H1 (cell line): ENCODE results near the gene RAD51B. TPM values are rescaled to one million over a fixed set of nuclear protein-coding genes. Genes with fewer than 3 reads are reported as not detected.

Source experiments
- CTCF ChIA-PET: fragments of 300-600 bp; sonication (Branson Sonifier 250); formaldehyde crosslinking; loops from one replicate; lab custom pipeline; 2021; ENCODE audit not compliant: partially characterized antibody; lab: Charles Lee
- POLR2A ChIA-PET: fragments of 300-600 bp; sonication (Branson Sonifier 250); formaldehyde crosslinking; loops from one replicate; lab custom pipeline; 2021; ENCODE audit warnings: inconsistent platforms; ENCODE audit not compliant: partially characterized antibody; lab: Charles Lee
- DNase-seq, 2 experiments: peaks; one replicate each; pipeline versions ENCODE4 v3.0.0 to v3.0.0-alpha.2; 2010 to 2022; ENCODE audit warnings: low spot score in 2 of 2, low read depth in 1 of 2, mixed read lengths in 1 of 2
- FAIRE-seq: peaks from 2 replicates; lab custom pipeline; 2011; peaks lifted over from hg19 to GRCh38; lab: Jason Lieb, UNC
- H2AFZ ChIP-seq: 2 replicates; pipeline ENCODE4 v1.8.1; 2012; ENCODE audit warnings: low read length, inconsistent platforms
- H2AK5ac ChIP-seq: 2 replicates; pipeline ENCODE4 v1.6.1; 2013; ENCODE audit warnings: low read depth, low read length
- H2BK120ac ChIP-seq: replicated peaks from 2 replicates; pipeline ENCODE3; 2013; ENCODE audit warnings: low read depth, low read length, inconsistent platforms
- H2BK12ac ChIP-seq: 2 replicates; pipeline ENCODE4 v1.6.1; 2013; ENCODE audit warnings: low read depth, low read length
- H2BK15ac ChIP-seq: 2 replicates; pipeline ENCODE4 v1.6.1; 2013; ENCODE audit warnings: low read length
- H2BK20ac ChIP-seq: 2 replicates; pipeline ENCODE4 v1.6.1; 2013; ENCODE audit warnings: low read length
- H2BK5ac ChIP-seq: 2 replicates; pipeline ENCODE4 v1.6.1; 2013; ENCODE audit warnings: low read depth, low read length
- H3K14ac ChIP-seq: 2 replicates; pipeline ENCODE4 v1.6.1; 2013; ENCODE audit warnings: inconsistent platforms; ENCODE audit not compliant: insufficient read length
- H3K18ac ChIP-seq: 2 replicates; pipeline ENCODE4 v1.6.1; 2013; ENCODE audit warnings: low read length; ENCODE audit errors: extremely low read depth
- H3K23ac ChIP-seq: 2 replicates; pipeline ENCODE4 v1.6.1; 2013; ENCODE audit warnings: inconsistent platforms; ENCODE audit not compliant: insufficient read length
- H3K23me2 ChIP-seq: 2 replicates; pipeline ENCODE4 v1.6.1; 2013; ENCODE audit warnings: low read depth, low read length
- H3K27ac ChIP-seq: 2 replicates; pipeline ENCODE4 v1.6.1; 2011; ENCODE audit warnings: low read depth, low read length, inconsistent platforms
- H3K27me3 ChIP-seq, 4 experiments: replicated peaks in 1 of 4; 1 replicate in 1 of 4; 2 replicates in 3 of 4; pipeline versions ENCODE4 v1.6.1 to v1.8.1; 2011 to 2013; ENCODE audit warnings: low read length in 3 of 4, mild to moderate bottlenecking in 3 of 4, inconsistent platforms in 2 of 4, mixed read lengths in 2 of 4, moderate library complexity in 1 of 4; ENCODE audit not compliant: control insufficient read depth in 3 of 4, insufficient read depth in 3 of 4; ENCODE audit errors: extremely low read depth in 1 of 4
- H3K36me3 ChIP-seq, 4 experiments: 2 replicates each; pipeline versions ENCODE4 v1.6.1 to v1.8.1; 2011 to 2013; ENCODE audit warnings: mild to moderate bottlenecking in 4 of 4, low read length in 3 of 4, moderate library complexity in 2 of 4, control low read depth in 1 of 4, inconsistent platforms in 1 of 4; ENCODE audit not compliant: insufficient read depth in 4 of 4, control insufficient read depth in 2 of 4
- H3K4ac ChIP-seq: replicated peaks from 2 replicates; pipeline ENCODE3; 2013; ENCODE audit warnings: low read length, low read depth, mixed read lengths, inconsistent platforms; ENCODE audit not compliant: insufficient read length
- H3K4me1 ChIP-seq, 4 experiments: replicated peaks in 1 of 4; 1 replicate in 1 of 4; 2 replicates in 3 of 4; pipeline versions ENCODE4 v1.6.1 to v1.8.1; 2011 to 2013; ENCODE audit warnings: low read length in 3 of 4, inconsistent platforms in 2 of 4, mixed read lengths in 1 of 4; ENCODE audit not compliant: insufficient read depth in 4 of 4, control insufficient read depth in 3 of 4
- H3K4me2 ChIP-seq, 2 experiments: 2 replicates each; pipeline versions ENCODE4 v1.6.1 to v1.8.1; 2011 to 2013; ENCODE audit warnings: low read depth in 2 of 2, low read length in 2 of 2, control low read depth in 1 of 2, inconsistent platforms in 1 of 2, mild to moderate bottlenecking in 1 of 2; ENCODE audit not compliant: insufficient read depth in 1 of 2
- H3K4me3 ChIP-seq, 4 experiments: fragments of 200-600, 300-600 bp in 1 of 4; sonication (generic), shearing (Covaris generic), sonication (Bioruptor Twin) in 1 of 4; 2 replicates each; pipeline versions ENCODE4 v1.5.1 to v1.8.1; 2011 to 2016; ENCODE audit warnings: low read length in 4 of 4, low read depth in 3 of 4, control low read depth in 2 of 4, inconsistent platforms in 2 of 4, mild to moderate bottlenecking in 2 of 4, mixed read lengths in 1 of 4, moderate library complexity in 1 of 4; ENCODE audit not compliant: insufficient read depth in 2 of 4; ENCODE audit errors: extremely low read depth in 1 of 4
- H3K56ac ChIP-seq: replicated peaks from 2 replicates; pipeline ENCODE3; 2013; ENCODE audit warnings: low read depth, mild to moderate bottlenecking, mixed read lengths, low read length, inconsistent platforms; ENCODE audit not compliant: insufficient read length
- H3K79me1 ChIP-seq: 2 replicates; pipeline ENCODE4 v1.6.1; 2013; ENCODE audit warnings: low read depth, low read length, control low read depth
- H3K79me2 ChIP-seq, 2 experiments: 2 replicates each; pipeline versions ENCODE4 v1.6.1 to v1.8.1; 2012 to 2013; ENCODE audit warnings: low read length in 2 of 2, mild to moderate bottlenecking in 2 of 2, inconsistent platforms in 1 of 2; ENCODE audit not compliant: insufficient read depth in 2 of 2, control insufficient read depth in 1 of 2
- H3K9ac ChIP-seq, 4 experiments: replicated peaks in 1 of 4; 1 replicate in 1 of 4; 2 replicates in 3 of 4; pipeline versions ENCODE4 v1.6.1 to v1.8.1; 2011 to 2013; ENCODE audit warnings: low read depth in 3 of 4, low read length in 3 of 4, control low read depth in 2 of 4, mild to moderate bottlenecking in 2 of 4, moderate library complexity in 2 of 4, inconsistent platforms in 1 of 4; ENCODE audit errors: extremely low read depth in 1 of 4
- H3K9me3 ChIP-seq, 2 experiments: 2 replicates each; pipeline versions ENCODE4 v1.6.1 to v1.8.1; 2012 to 2013; ENCODE audit warnings: mild to moderate bottlenecking in 2 of 2, moderate library complexity in 2 of 2, control low read depth in 1 of 2, inconsistent platforms in 1 of 2, low read depth in 1 of 2, low read length in 1 of 2, mixed read lengths in 1 of 2; ENCODE audit not compliant: insufficient read depth in 2 of 2
- H4K20me1 ChIP-seq, 2 experiments: replicated peaks in 1 of 2; 2 replicates each; pipeline versions ENCODE3 to v1.8.1; 2011 to 2013; ENCODE audit warnings: inconsistent platforms in 2 of 2, low read length in 2 of 2, mild to moderate bottlenecking in 1 of 2; ENCODE audit not compliant: insufficient read depth in 2 of 2, control insufficient read depth in 1 of 2
- H4K5ac ChIP-seq: 2 replicates; pipeline ENCODE4 v1.6.1; 2013; ENCODE audit warnings: low read length, low read depth, mixed read lengths, inconsistent platforms; ENCODE audit not compliant: insufficient read length
- H4K8ac ChIP-seq: 2 replicates; pipeline ENCODE4 v1.8.0; 2013; ENCODE audit warnings: mild to moderate bottlenecking, moderate library complexity, low read length, inconsistent platforms; ENCODE audit not compliant: insufficient read depth; ENCODE audit errors: extremely low read depth
- H4K91ac ChIP-seq: replicated peaks from 2 replicates; pipeline ENCODE3; 2013; ENCODE audit warnings: low read length, mixed read lengths, inconsistent platforms; ENCODE audit not compliant: insufficient read length
- CTCF ChIP-seq, 3 experiments: IDR thresholded peaks; 1 replicate in 2 of 3; 2 replicates in 1 of 3; pipeline versions ENCODE4 v1.5.1 to v1.6.1; 2011; ENCODE audit warnings: low read length in 3 of 3, mild to moderate bottlenecking in 3 of 3, inconsistent platforms in 2 of 3, low read depth in 1 of 3, moderate library complexity in 1 of 3; ENCODE audit not compliant: insufficient read depth in 1 of 3; ENCODE audit errors: control extremely low read depth in 1 of 3
- NANOG ChIP-seq: IDR thresholded peaks from 2 replicates; pipeline ENCODE4 v1.6.1; 2011; ENCODE audit warnings: low read length, low read depth, mild to moderate bottlenecking, inconsistent platforms; ENCODE audit not compliant: insufficient read depth, poor library complexity, severe bottlenecking
- RAD21 ChIP-seq, 2 experiments: IDR thresholded peaks in 1 of 2; conservative IDR thresholded peaks in 1 of 2; 2 replicates each; pipeline ENCODE4 v1.6.1; 2011; ENCODE audit warnings: low read depth in 2 of 2, low read length in 2 of 2, improper control_type of control experiment in 1 of 2, inconsistent platforms in 1 of 2, mild to moderate bottlenecking in 1 of 2, moderate library complexity in 1 of 2
- WGBS, 2 experiments: shearing (Covaris generic) in 1 of 2; methylation state at CpG; one replicate each; pipeline versions ENCODE4 v1.1.6 to v1.1.7; 2013 to 2015; ENCODE audit warnings: low lambda C conversion rate in 2 of 2, mixed read lengths in 2 of 2, inconsistent platforms in 1 of 2, low coverage in 1 of 2, missing lambda C conversion rate in 1 of 2; ENCODE audit not compliant: insufficient replicate concordance in 2 of 2, insufficient coverage in 1 of 2, insufficient read length in 1 of 2; ENCODE audit errors: extremely low coverage in 1 of 2, missing lambda C conversion rate in 1 of 2; 5-methylcytosine and 5-hydroxymethylcytosine counted together
- polyA plus RNA-seq, 7 experiments: library from polyadenylated mRNA; depleted of rRNA in 3 of 7; stranded (reverse) in 5 of 7; unstranded in 2 of 7; fragments of >200 nt in 5 of 7; fragments of 200-250 nt in 2 of 7; gene quantifications; 1 replicate in 5 of 7; 2 replicates in 1 of 7; 4 replicates in 1 of 7; pipeline versions ENCODE4 v1.2.1 to v1.2.3, GENCODE V29; 2011 to 2013; ENCODE audit warnings: missing spikeins in 2 of 7, mixed read lengths in 2 of 7
- total RNA-seq: library from RNA; stranded (reverse); fragmentation: NEBNext Ultra II Directional; extraction: Animal tissue kit (Norgen Biotek cat#: 25700); gene quantifications from 2 replicates; pipeline ENCODE4 v1.2.1, GENCODE V29; 2021

RAD51B gene
- total and polyA plus RNA-seq, 2 of the 8 experiments (the other 6 are each of a cell fraction or from before 2014, with no cell fraction given) = 3.9 to 14.9 TPM

GRCh38 chr14:68714991-68715924, 895.7 kb downstream of the RAD51B start:
- Histone ChIP-seq H2BK120ac (no peak overlapping the region), H4K20me1 (no peaks in the 10 kb centered on the region), H3K4ac (no peak overlapping the region), H3K23ac (no peak overlapping the region), H2AFZ (no peak overlapping the region), H3K4me3 (no peak overlapping the region), H4K5ac (no peak overlapping the region), H4K91ac (no peak overlapping the region), H3K9me3 (no peaks in the 10 kb centered on the region), H3K4me2 (no peak overlapping the region), H3K56ac (no peak overlapping the region), H3K14ac (no peak overlapping the region), H3K79me2 (no peaks in the 10 kb centered on the region), H4K8ac (no peak overlapping the region), H3K18ac (no peak overlapping the region), H3K36me3 (no peaks in the 10 kb centered on the region), H2BK12ac (no peak overlapping the region), H3K27ac (no peak overlapping the region), H2BK15ac (no peak overlapping the region), H3K9ac (no peak overlapping the region), H3K27me3 (no peaks in the 10 kb centered on the region; a peak in 2 of 7 replicates), H3K4me1 (no peaks in the 10 kb centered on the region), H2BK20ac (no peak overlapping the region), H2BK5ac (no peak overlapping the region), H3K23me2 (no peaks in the 10 kb centered on the region), H2AK5ac (no peak overlapping the region)
- 84% methylated on average over 7 of the region's 7 CpGs; no CpG with 5 or more reads in 1 of the 2 experiments for WGBS, 2 experiments
- ChIA-PET POLR2A (interaction anchor here (1.5 kb wide), 1 partner anchor 78 kb away, joined by 6 read pairs; the partner anchor contains the start of gene ZFP36L1), CTCF (interaction anchor here (0.7 to 6.8 kb wide), 19 partner anchors 12 to 455 kb away, joined by 3 to 50 read pairs (median 4); no protein-coding TSS in a partner anchor)
- DNase-seq (no peak), FAIRE-seq (no peak)
- TF ChIP-seq CTCF (IDR thresholded peaks at IDR 0.05; ENCODE audit: control extremely low read depth in 1 of 3, insufficient read depth in 1 of 3, low read depth in 1 of 3, low read length in 3 of 3) = peak; percentile 13 to 23 (median 23); a peak in 3 of 4 replicates
- no peak for TF ChIP-seq NANOG
- peak; percentile 37 to 47 for TF ChIP-seq RAD21 (IDR thresholded peaks at IDR 0.05 in 1 of 2, conservative IDR thresholded peaks at IDR 0.05 in 1 of 2; ENCODE audit: low read depth in 2 of 2, low read length in 2 of 2)
- TF ChIP-seq, all 59 proteins: peak for 2
- H3K79me1 ChIP-seq = no peaks in the 10 kb centered on the region
